Naive thymus-derived CD4-positive, alpha-beta T cell (primary cell): ENCODE data around the gene PI4KA. TPM values are rescaled to one million over a fixed set of nuclear protein-coding genes. Genes with fewer than 3 reads are reported as not detected.

Experiments used
- ATAC-seq: fragments of 150-1000 bp; cut with Tn5 transposase; 2 replicates; pipeline ENCODE4 v1.10.0; 2021; ENCODE audit warnings: mild to moderate bottlenecking, moderate library complexity
- CTCF ChIA-PET: fragments of 350-600 bp; sonication (Branson Sonifier 250); formaldehyde crosslinking; loops from one replicate; lab custom pipeline; 2021; ENCODE audit warnings: antibody characterized with exemption; lab: Charles Lee
- POLR2A ChIA-PET: fragments of 350-600 bp; sonication (Branson Sonifier 250); formaldehyde crosslinking; loops from one replicate; lab custom pipeline; 2021; ENCODE audit warnings: antibody characterized with exemption, inconsistent platforms; lab: Charles Lee
- DNase-seq, 9 donors: peaks; one replicate each; pipeline versions ENCODE4 v3.0.0 to v3.0.0-alpha.2; 2020 to 2022; ENCODE audit warnings: mixed read lengths in 1 of 9
- H3K27ac ChIP-seq: one replicate; pipeline ENCODE4 v1.7.0; 2013; ENCODE audit warnings: mild to moderate bottlenecking, low read depth, low read length, moderate library complexity
- H3K27me3 ChIP-seq, 2 donors: one replicate each; pipeline ENCODE4 v1.7.0; 2013; ENCODE audit warnings: low read length in 2 of 2, mild to moderate bottlenecking in 2 of 2, moderate library complexity in 2 of 2; ENCODE audit not compliant: control insufficient read depth in 2 of 2, insufficient read depth in 2 of 2
- H3K36me3 ChIP-seq, 3 experiments: 1 replicate in 2 of 3; 2 replicates in 1 of 3; pipeline ENCODE4 v1.7.0; 2013; ENCODE audit warnings: low read length in 3 of 3, mild to moderate bottlenecking in 3 of 3, moderate library complexity in 1 of 3; ENCODE audit not compliant: insufficient read depth in 3 of 3, control insufficient read depth in 2 of 3
- H3K4me1 ChIP-seq, 2 donors: one replicate each; pipeline ENCODE4 v1.7.0; 2013; ENCODE audit warnings: low read length in 2 of 2, mild to moderate bottlenecking in 2 of 2, moderate library complexity in 1 of 2; ENCODE audit not compliant: control insufficient read depth in 2 of 2, insufficient read depth in 2 of 2
- H3K4me3 ChIP-seq: 2 replicates; pipeline ENCODE4 v1.7.0; 2013; ENCODE audit warnings: mild to moderate bottlenecking, low read length
- H3K9me3 ChIP-seq, 3 experiments: 1 replicate in 2 of 3; 2 replicates in 1 of 3; pipeline ENCODE4 v1.7.0; 2013; ENCODE audit warnings: low read length in 3 of 3; ENCODE audit not compliant: control insufficient read depth in 2 of 3
- H3K27ac Mint-ChIP-seq, 9 donors: one replicate each; pipeline ENCODE4 v1.8.0; 2020 to 2022; ENCODE audit warnings: mixed read lengths in 9 of 9, mild to moderate bottlenecking in 8 of 9, moderate library complexity in 5 of 9, inconsistent platforms in 2 of 9
- H3K27me3 Mint-ChIP-seq, 5 donors: one replicate each; pipeline ENCODE4 v1.8.0; 2021 to 2022; ENCODE audit warnings: mixed read lengths in 5 of 5, mild to moderate bottlenecking in 1 of 5
- H3K36me3 Mint-ChIP-seq, 5 donors: one replicate each; pipeline ENCODE4 v1.8.0; 2020 to 2022; ENCODE audit warnings: mixed read lengths in 5 of 5, mild to moderate bottlenecking in 3 of 5, inconsistent platforms in 1 of 5
- H3K4me1 Mint-ChIP-seq, 7 donors: one replicate each; pipeline ENCODE4 v1.8.0; 2020 to 2022; ENCODE audit warnings: mixed read lengths in 7 of 7, mild to moderate bottlenecking in 3 of 7, inconsistent platforms in 1 of 7
- H3K4me3 Mint-ChIP-seq, 10 donors: one replicate each; pipeline ENCODE4 v1.8.0; 2020 to 2022; ENCODE audit warnings: mild to moderate bottlenecking in 10 of 10, mixed read lengths in 10 of 10, moderate library complexity in 6 of 10, inconsistent platforms in 2 of 10
- H3K9me3 Mint-ChIP-seq, 11 donors: one replicate each; pipeline ENCODE4 v1.8.0; 2020 to 2022; ENCODE audit warnings: mixed read lengths in 11 of 11, mild to moderate bottlenecking in 4 of 11, inconsistent platforms in 1 of 11, moderate library complexity in 1 of 11
- intact Hi-C, 2 donors: fragments of 100-400 bp; cut with micrococcal nuclease; formaldehyde crosslinking; loops; one replicate each; pipeline ENCODE4 v1.15.1; 2023
- polyA plus RNA-seq, 2 donors: library from polyadenylated mRNA; unstranded; fragments of 300-500 nt; fragmentation: Illumina TruSeq; gene quantifications; one replicate each; pipeline ENCODE4 v1.2.3, GENCODE V29; 2021
- total RNA-seq, 6 experiments: library from RNA in 5 of 6; stranded (reverse) in 5 of 6; gene quantifications; 1 replicate in 5 of 6; 2 replicates in 1 of 6; pipeline ENCODE4 v1.2.3 and lab custom pipeline; 2021 to 2026

PI4KA gene
- total and polyA plus RNA-seq, 7 experiments from 2014 or later: 40.1 to 181 (median 156) TPM

DNA sequence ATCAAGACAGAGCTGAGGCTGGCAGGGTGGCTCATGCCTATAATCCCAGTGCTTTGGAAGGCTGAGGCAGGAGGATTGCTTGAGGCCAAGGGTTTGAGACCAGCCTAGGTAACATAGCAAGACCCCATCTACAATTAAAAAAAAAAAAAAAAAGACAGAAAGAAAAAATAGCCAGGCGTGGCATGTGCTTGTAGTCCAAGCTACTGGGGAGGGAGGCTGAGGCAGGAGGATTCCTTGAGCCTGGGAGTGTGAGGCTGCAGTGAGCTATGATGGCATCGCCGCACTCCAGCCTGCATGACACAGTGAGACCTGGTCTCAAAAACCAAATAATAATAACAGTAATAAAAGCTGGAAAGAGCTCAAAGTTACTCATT lies 75.3 kb downstream of the PI4KA start:
- POLR2A ChIA-PET: no interaction called here

DNA sequence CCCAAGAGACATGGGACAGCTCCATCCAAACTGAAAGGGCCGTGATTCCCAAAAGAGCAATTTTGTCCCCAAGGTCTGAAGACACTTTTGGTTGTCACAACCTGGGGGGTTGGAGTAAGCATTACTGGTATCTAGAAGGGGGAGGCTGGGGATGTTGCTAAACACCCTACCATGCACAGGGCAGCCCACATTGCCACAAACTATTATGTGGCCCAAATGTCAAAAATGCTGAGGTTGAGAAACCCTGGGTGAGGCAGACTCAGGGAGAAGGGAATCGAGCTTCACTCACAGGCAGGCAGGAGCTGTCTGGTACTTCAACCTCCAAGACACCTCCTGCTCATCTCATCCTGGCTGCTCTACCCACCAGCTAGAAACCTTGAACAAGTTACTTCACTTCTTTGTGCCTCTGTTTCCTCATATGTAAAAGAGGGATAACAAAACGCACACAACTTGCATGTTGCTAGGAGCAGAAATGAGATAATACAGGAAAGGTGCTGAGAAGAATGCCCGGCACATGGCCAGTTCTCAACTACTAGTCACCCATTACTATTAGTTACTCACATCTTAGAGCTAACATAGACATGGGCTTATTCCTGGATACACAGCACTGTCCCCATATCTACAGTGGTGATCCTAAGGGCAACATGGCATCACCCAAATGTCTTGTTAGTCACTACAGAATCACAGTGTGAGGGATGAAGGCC lies 75.9 kb downstream of the PI4KA start:
- H3K9me3 ChIP-seq: no peaks in the 10 kb centered on the region
- CTCF ChIA-PET: interaction anchor here (1.2 kb wide), 1 partner anchor 39 kb away, joined by 3 read pairs; no protein-coding TSS in a partner anchor
- peak overlapping the region in 1 of 9 donors; percentile 64 for H3K27ac Mint-ChIP-seq
- ATAC-seq (no peak), DNase-seq (no peak)
- no peak overlapping the region for H3K4me3 Mint-ChIP-seq
- no peak overlapping the region for H3K4me3 ChIP-seq
- no peaks in the 10 kb centered on the region for H3K27me3 Mint-ChIP-seq
- intact Hi-C loops: no loop called here
- no peaks in the 10 kb centered on the region for H3K4me1 ChIP-seq
- H3K27ac ChIP-seq: no peak overlapping the region
- H3K27me3 ChIP-seq: no peaks in the 10 kb centered on the region
- peaks cover 5 to 40% (median 6%) of the 10 kb centered on the region in 3 experiments for H3K36me3 ChIP-seq
- H3K9me3 Mint-ChIP-seq: no peaks in the 10 kb centered on the region
- H3K4me1 Mint-ChIP-seq: peaks cover 0 to 14% (median 0%) of the 10 kb centered on the region in 7 donors
- POLR2A ChIA-PET: no interaction called here
- peaks cover 2 to 30% (median 10%) of the 10 kb centered on the region in 5 donors for H3K36me3 Mint-ChIP-seq

More for the DNA sequence above, 75.3 kb downstream of the PI4KA start:
- Mint-ChIP-seq H3K4me3 (no peak overlapping the region), H3K9me3 (no peaks in the 10 kb centered on the region), H3K36me3 (peaks cover 3 to 32% (median 10%) of the 10 kb centered on the region in 5 donors), H3K27me3 (no peaks in the 10 kb centered on the region), H3K27ac (peak overlapping the region in 1 of 9 donors; percentile 41), H3K4me1 (peaks cover 0 to 14% (median 0%) of the 10 kb centered on the region in 7 donors)
- DNase-seq (no peak), ATAC-seq (no peak)
- Histone ChIP-seq H3K4me3 (no peak overlapping the region), H3K36me3 (peaks cover 8 to 45% (median 8%) of the 10 kb centered on the region in 3 experiments), H3K9me3 (no peaks in the 10 kb centered on the region), H3K4me1 (no peaks in the 10 kb centered on the region), H3K27ac (no peak overlapping the region), H3K27me3 (no peaks in the 10 kb centered on the region)
- intact Hi-C loops: no loop called here
- CTCF ChIA-PET: interaction anchor here (0.9 to 1.2 kb wide), 2 partner anchors 39 to 84 kb away, joined by 3 read pairs; no protein-coding TSS in a partner anchor

DNA sequence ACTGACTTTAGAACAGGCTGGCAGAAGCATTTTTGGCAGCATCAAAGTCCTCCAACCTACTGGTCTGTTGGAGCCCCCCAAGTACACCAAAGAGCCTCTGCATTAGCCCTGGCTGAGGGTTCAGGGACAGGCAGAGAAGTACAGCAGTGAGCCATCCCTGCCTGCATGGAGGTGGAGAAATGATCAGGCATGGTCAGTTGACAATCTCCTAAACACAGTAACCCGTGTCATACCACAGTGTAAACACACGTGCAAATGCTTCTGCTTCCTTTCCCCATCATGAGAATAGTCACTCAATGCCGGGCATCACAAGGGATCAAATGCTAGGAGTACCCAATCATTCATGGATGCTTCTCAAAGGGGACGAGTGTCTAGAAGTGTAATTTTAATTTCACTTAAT lies 76.5 kb downstream of the PI4KA start:
- Mint-ChIP-seq H3K4me3 (no peak overlapping the region), H3K27ac (peak overlapping the region in 1 of 9 donors; percentile 64), H3K36me3 (peaks cover 2 to 27% (median 10%) of the 10 kb centered on the region in 5 donors), H3K27me3 (no peaks in the 10 kb centered on the region), H3K4me1 (peaks cover 0 to 14% (median 0%) of the 10 kb centered on the region in 7 donors), H3K9me3 (no peaks in the 10 kb centered on the region)
- DNase-seq (no peak), ATAC-seq (no peak)
- H3K36me3 ChIP-seq: peaks cover 0 to 33% (median 3%) of the 10 kb centered on the region in 3 experiments
- no peak overlapping the region for H3K4me3 ChIP-seq
- no peaks in the 10 kb centered on the region for H3K9me3 ChIP-seq
- H3K27ac ChIP-seq: no peak overlapping the region
- H3K4me1 ChIP-seq: no peaks in the 10 kb centered on the region
- intact Hi-C loops: no loop called here
- H3K27me3 ChIP-seq: no peaks in the 10 kb centered on the region
- POLR2A ChIA-PET: no interaction called here
- CTCF ChIA-PET: no interaction called here

DNA sequence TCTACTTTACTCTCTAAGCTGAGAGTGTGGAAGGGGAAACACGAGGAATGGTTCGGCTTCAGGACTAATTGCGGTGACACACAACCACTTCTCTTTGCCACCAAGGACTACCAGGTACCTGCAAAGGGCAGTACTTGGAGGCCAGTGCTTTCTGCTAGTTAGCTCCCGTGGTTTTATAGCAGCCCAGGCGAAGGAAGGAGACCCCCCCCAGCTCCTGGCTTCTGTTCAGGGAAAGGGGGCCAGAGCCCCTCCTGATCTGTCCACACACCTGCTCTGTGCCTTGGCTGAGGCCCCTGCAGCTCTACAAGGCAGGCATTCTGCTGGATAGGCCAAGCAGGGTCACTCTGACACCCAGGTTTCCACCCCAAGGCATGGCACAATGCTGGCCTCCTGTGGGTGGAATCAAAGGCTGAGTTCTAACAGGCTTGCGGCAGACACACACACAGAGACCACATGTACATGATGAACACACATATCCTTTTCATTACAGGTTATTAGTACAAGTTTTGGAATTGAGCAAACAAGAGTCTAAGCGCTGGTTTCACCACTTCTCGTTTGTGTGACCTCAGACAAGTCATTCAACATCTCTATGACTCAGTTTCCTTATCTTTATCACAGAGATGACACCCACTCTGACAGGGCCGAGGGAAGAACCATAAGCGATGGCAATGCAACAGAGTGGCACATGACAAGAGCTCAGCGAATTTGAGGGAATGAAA lies 77.2 kb downstream of the PI4KA start:
- Mint-ChIP-seq H3K27me3 (no peaks in the 10 kb centered on the region), H3K9me3 (no peaks in the 10 kb centered on the region), H3K27ac (no peak overlapping the region), H3K36me3 (peaks cover 0 to 23% (median 10%) of the 10 kb centered on the region in 5 donors), H3K4me1 (peaks cover 0 to 14% (median 0%) of the 10 kb centered on the region in 7 donors), H3K4me3 (no peak overlapping the region)
- Histone ChIP-seq H3K4me1 (no peaks in the 10 kb centered on the region), H3K4me3 (no peak overlapping the region), H3K27me3 (no peaks in the 10 kb centered on the region), H3K9me3 (no peaks in the 10 kb centered on the region), H3K36me3 (peaks cover 0 to 32% (median 3%) of the 10 kb centered on the region in 3 experiments), H3K27ac (no peak overlapping the region)
- intact Hi-C loops: no loop called here
- DNase-seq (no peak), ATAC-seq (peak; percentile 66)
- ChIA-PET POLR2A (no interaction called here), CTCF (interaction anchor here (0.5 to 1.0 kb wide), 2 partner anchors 239 to 363 kb away, joined by 3 read pairs; no protein-coding TSS in a partner anchor)

DNA sequence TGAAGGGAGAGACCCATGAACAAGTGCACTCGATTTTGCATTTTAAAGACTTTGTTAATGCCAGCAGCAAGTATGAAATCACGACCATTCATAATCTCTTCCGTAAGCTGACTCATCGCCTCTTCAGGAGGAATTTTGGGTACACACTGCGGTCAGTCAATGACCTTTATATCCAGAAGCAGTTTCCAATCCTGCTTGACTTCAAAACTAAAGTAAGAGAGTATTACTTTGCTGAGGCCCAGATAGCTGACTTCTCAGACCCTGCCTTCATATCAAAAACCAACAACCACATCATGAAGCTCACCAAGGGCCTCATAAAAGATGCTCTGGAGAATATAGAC lies 78.8 kb downstream of the PI4KA start:
- ChIA-PET CTCF (interaction anchor here (0.6 kb wide), 1 partner anchor 12 kb away, joined by 3 read pairs; no protein-coding TSS in a partner anchor), POLR2A (no interaction called here)
- no peaks in the 10 kb centered on the region for H3K27me3 ChIP-seq
- Mint-ChIP-seq H3K27me3 (no peaks in the 10 kb centered on the region), H3K27ac (no peak overlapping the region), H3K4me3 (no peak overlapping the region), H3K9me3 (peaks cover 0 to 1% (median 0%) of the 10 kb centered on the region in 11 donors), H3K36me3 (peaks cover 0 to 19% (median 10%) of the 10 kb centered on the region in 5 donors), H3K4me1 (peaks cover 0 to 14% (median 0%) of the 10 kb centered on the region in 7 donors)
- H3K4me3 ChIP-seq: no peak overlapping the region
- DNase-seq (no peak), ATAC-seq (no peak)
- no peak overlapping the region for H3K27ac ChIP-seq
- H3K9me3 ChIP-seq: no peaks in the 10 kb centered on the region
- intact Hi-C loops: no loop called here
- H3K4me1 ChIP-seq: no peaks in the 10 kb centered on the region
- H3K36me3 ChIP-seq: peaks cover 0 to 26% (median 3%) of the 10 kb centered on the region in 3 experiments

DNA sequence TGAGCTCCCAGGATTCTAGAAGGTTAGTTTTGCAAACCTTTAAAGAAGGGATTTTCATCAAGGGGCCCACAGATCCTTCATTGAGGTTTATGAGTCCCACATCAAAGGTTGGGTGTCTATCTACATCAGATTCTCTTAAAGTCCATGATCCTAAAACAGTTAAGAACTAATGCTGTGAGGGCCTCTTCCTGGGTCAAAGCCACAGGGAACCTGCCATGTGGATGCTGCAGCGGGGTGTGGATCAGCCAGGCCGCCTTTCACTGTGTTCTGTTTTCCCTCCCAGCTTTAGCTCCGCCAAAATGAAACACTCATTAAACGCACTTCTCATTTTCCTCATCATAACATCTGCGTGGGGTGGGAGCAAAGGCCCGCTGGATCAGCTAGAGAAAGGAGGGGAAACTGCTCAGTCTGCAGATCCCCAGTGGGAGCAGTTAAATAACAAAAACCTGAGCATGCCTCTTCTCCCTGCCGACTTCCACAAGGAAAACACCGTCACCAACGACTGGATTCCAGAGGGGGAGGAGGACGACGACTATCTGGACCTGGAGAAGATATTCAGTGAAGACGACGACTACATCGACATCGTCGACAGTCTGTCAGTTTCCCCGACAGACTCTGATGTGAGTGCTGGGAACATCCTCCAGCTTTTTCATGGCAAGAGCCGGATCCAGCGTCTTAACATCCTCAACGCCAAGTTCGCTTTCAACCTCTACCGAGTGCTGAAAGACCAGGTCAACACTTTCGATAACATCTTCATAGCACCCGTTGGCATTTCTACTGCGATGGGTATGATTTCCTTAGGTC lies 79.4 kb downstream of the PI4KA start:
- Mint-ChIP-seq H3K4me1 (peaks cover 0 to 14% (median 0%) of the 10 kb centered on the region in 7 donors), H3K27ac (peak overlapping the region in 2 of 9 donors; percentile 16 to 79), H3K9me3 (peaks cover 0 to 1% (median 0%) of the 10 kb centered on the region in 11 donors), H3K27me3 (no peaks in the 10 kb centered on the region), H3K36me3 (peaks cover 0 to 19% (median 10%) of the 10 kb centered on the region in 5 donors), H3K4me3 (no peak overlapping the region)
- ChIA-PET CTCF (no interaction called here), POLR2A (no interaction called here)
- Histone ChIP-seq H3K4me1 (no peaks in the 10 kb centered on the region), H3K27ac (no peak overlapping the region), H3K27me3 (no peaks in the 10 kb centered on the region), H3K36me3 (peaks cover 0 to 26% (median 3%) of the 10 kb centered on the region in 3 experiments), H3K4me3 (no peak overlapping the region), H3K9me3 (no peaks in the 10 kb centered on the region)
- DNase-seq (no peak), ATAC-seq (no peak)
- intact Hi-C loops: no loop called here
